Esophagus squamous epithelium (tissue), 5 donors: ENCODE data around the gene MYRFL. TPM values are rescaled to one million over a fixed set of nuclear protein-coding genes. Genes with fewer than 3 reads are reported as not detected.

ENCODE experiments used
- DNase-seq: peaks from one replicate; lab custom pipeline; 2025; lab: John Stamatoyannopoulos, UW
- H3K27ac ChIP-seq, 4 donors: fragments of 200-600 bp; sonication (generic); one replicate each; pipeline ENCODE4 v1.5.1; 2016 to 2019; ENCODE audit warnings: mild to moderate bottlenecking in 1 of 4
- H3K27me3 ChIP-seq, 4 donors: fragments of 200-600 bp; sonication (generic); 1 replicate in 3 of 4; 2 replicates in 1 of 4; pipeline versions ENCODE4 v1.5.1 to v1.6.0; 2017 to 2021; ENCODE audit warnings: antibody characterized with exemption in 1 of 4
- H3K36me3 ChIP-seq, 3 donors: fragments of 200-600 bp; sonication (generic); one replicate each; pipeline ENCODE4 v1.5.1; 2016 to 2019
- H3K4me1 ChIP-seq, 3 donors: fragments of 200-600 bp; sonication (generic); one replicate each; pipeline ENCODE4 v1.5.1; 2017 to 2019
- H3K4me3 ChIP-seq, 4 donors: fragments of 200-600 bp; sonication (generic); 1 replicate in 3 of 4; 2 replicates in 1 of 4; pipeline ENCODE4 v1.5.1; 2016 to 2019; ENCODE audit warnings: mild to moderate bottlenecking in 2 of 4, moderate library complexity in 1 of 4
- H3K9me3 ChIP-seq, 3 donors: fragments of 200-600 bp; sonication (generic); one replicate each; pipeline ENCODE4 v1.5.1; 2016 to 2019
- POLR2A ChIP-seq, 4 donors: fragments of 450-650 bp; IDR thresholded peaks; one replicate each; pipeline ENCODE4 v1.6.1; 2017; ENCODE audit warnings: antibody characterized with exemption in 4 of 4, mild to moderate bottlenecking in 4 of 4, moderate library complexity in 3 of 4
- WGBS, 2 donors: methylation state at CpG; one replicate each; pipeline ENCODE4 v1.1.5; 2018; 5-methylcytosine and 5-hydroxymethylcytosine counted together
- intact Hi-C: fragments of 100-400 bp; cut with DNase I; formaldehyde crosslinking; loops from one replicate; pipeline ENCODE4 v1.15.0; 2022
- total RNA-seq, 4 donors: library from RNA; depleted of rRNA; stranded (reverse); fragments of >200 nt; gene quantifications; one replicate each; pipeline ENCODE4 v1.1.0, GENCODE V29; 2016
- TF ChIP-seq, protein P1 (sequence below), 6 experiments: fragments of 450-650 bp in 4 of 6; fragments of 200-600 bp in 2 of 6; sonication (generic) in 2 of 6; IDR thresholded peaks; one replicate each; pipeline ENCODE4 v1.5.1; 2016 to 2019; ENCODE audit warnings: antibody characterized with exemption in 6 of 6, mild to moderate bottlenecking in 4 of 6, moderate library complexity in 4 of 6
- donor health status: DM: yes; HTN: yes; CAD: no.

MYRFL gene
- total RNA-seq, 4 donors from 2014 or later: not detected

- no peaks in the 10 kb centered on the region for H3K9me3 ChIP-seq
Observed at GRCh38 chr12:69824028-69824427, 999 bp upstream of the MYRFL start.

GRCh38 chr12:69828897-69829296 lies 3.9 kb downstream of the MYRFL start:
- H3K9me3 ChIP-seq: no peaks in the 10 kb centered on the region
- no peak overlapping the region for H3K4me3 ChIP-seq
- no peak overlapping the region for H3K27ac ChIP-seq
- WGBS, 2 donors: 61 to 64% methylated on average over 5 of the region's 5 CpGs
- peaks cover 0 to 7% (median 0%) of the 10 kb centered on the region in 4 donors for H3K27me3 ChIP-seq
- intact Hi-C loops: no loop called here
- H3K4me1 ChIP-seq: no peaks in the 10 kb centered on the region
- no peaks in the 10 kb centered on the region for H3K36me3 ChIP-seq
- TF ChIP-seq, protein P1, sequence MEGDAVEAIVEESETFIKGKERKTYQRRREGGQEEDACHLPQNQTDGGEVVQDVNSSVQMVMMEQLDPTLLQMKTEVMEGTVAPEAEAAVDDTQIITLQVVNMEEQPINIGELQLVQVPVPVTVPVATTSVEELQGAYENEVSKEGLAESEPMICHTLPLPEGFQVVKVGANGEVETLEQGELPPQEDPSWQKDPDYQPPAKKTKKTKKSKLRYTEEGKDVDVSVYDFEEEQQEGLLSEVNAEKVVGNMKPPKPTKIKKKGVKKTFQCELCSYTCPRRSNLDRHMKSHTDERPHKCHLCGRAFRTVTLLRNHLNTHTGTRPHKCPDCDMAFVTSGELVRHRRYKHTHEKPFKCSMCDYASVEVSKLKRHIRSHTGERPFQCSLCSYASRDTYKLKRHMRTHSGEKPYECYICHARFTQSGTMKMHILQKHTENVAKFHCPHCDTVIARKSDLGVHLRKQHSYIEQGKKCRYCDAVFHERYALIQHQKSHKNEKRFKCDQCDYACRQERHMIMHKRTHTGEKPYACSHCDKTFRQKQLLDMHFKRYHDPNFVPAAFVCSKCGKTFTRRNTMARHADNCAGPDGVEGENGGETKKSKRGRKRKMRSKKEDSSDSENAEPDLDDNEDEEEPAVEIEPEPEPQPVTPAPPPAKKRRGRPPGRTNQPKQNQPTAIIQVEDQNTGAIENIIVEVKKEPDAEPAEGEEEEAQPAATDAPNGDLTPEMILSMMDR (IDR thresholded peaks at IDR 0.05): no peak
- TF ChIP-seq POLR2A (IDR thresholded peaks at IDR 0.05): no peak
- DNase-seq: no peak

More at GRCh38 chr12:69824028-69824427, 999 bp upstream of the MYRFL start:
- Histone ChIP-seq H3K4me3 (no peak overlapping the region), H3K4me1 (no peaks in the 10 kb centered on the region), H3K36me3 (no peaks in the 10 kb centered on the region), H3K27me3 (peaks cover 0 to 3% (median 0%) of the 10 kb centered on the region in 4 donors), H3K27ac (no peak overlapping the region)
- TF ChIP-seq, protein P1 (IDR thresholded peaks at IDR 0.05): no peak
- TF ChIP-seq POLR2A (IDR thresholded peaks at IDR 0.05): no peak
- no peak for DNase-seq
- intact Hi-C loops: no loop called here

DNA sequence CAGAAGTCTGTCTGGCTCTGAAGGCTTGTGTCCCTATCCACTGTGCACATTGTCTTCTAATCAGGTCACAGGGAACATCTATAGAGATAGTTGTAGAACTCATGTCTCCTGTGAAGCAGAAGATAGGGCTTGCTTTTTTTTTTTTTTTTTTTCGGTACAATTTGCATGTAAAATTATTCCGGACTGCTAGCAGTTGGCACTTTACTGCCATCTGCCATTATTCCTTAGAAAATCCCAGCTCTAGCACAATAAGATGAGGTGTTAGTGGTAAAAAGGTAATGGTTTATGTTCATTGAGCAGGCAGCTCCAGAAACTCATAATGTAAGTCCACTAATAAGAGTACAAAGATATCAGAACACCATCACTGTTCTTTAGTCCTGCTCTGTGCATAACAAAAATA lies 8.7 kb downstream of the MYRFL start:
- peaks cover 0 to 7% (median 0%) of the 10 kb centered on the region in 4 donors for H3K27me3 ChIP-seq
- intact Hi-C loops: no loop called here
- H3K4me3 ChIP-seq: no peak overlapping the region
- no peaks in the 10 kb centered on the region for H3K9me3 ChIP-seq
- no peaks in the 10 kb centered on the region for H3K36me3 ChIP-seq
- H3K27ac ChIP-seq: no peak overlapping the region
- DNase-seq: no peak
- no peak for TF ChIP-seq POLR2A (IDR thresholded peaks at IDR 0.05)
- TF ChIP-seq, protein P1 (IDR thresholded peaks at IDR 0.05): no peak
- H3K4me1 ChIP-seq: no peaks in the 10 kb centered on the region
- WGBS, 2 donors: 62 to 76% methylated on average over 2 of the region's 2 CpGs

- 67 to 74% methylated on average over 2 of the region's 2 CpGs for WGBS, 2 donors
- H3K36me3 ChIP-seq: no peaks in the 10 kb centered on the region
- no peak overlapping the region for H3K27ac ChIP-seq
- H3K4me3 ChIP-seq: no peak overlapping the region
- no peaks in the 10 kb centered on the region for H3K9me3 ChIP-seq
- DNase-seq: no peak
- peaks cover 0 to 4% (median 0%) of the 10 kb centered on the region in 4 donors for H3K27me3 ChIP-seq
- TF ChIP-seq, protein P1 (IDR thresholded peaks at IDR 0.05): no peak
- TF ChIP-seq POLR2A (IDR thresholded peaks at IDR 0.05): no peak
- H3K4me1 ChIP-seq: no peaks in the 10 kb centered on the region
- intact Hi-C loops: no loop called here
Observed at GRCh38 chr12:69834147-69834546, 9.1 kb downstream of the MYRFL start.

DNA sequence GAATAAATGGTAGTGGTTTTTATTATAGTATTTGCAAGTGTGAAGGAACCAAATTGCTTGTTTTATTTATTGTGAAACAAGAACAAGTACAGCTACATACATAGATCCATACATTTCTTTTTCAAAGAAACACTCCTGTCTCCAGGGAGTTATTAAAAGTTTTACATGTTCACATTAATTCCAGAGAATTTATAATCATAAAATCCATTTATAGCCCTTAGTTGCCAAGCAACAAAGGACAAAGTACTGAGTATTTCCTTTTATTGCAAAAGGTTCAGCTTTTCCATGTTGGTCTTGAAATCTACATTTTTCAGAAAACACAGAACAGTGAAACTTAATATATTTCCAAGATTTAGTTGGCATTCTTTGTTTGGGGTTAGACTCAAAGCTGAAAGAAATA lies 9.5 kb downstream of the MYRFL start:
- no peaks in the 10 kb centered on the region for H3K9me3 ChIP-seq
- no peaks in the 10 kb centered on the region for H3K36me3 ChIP-seq
- H3K27ac ChIP-seq: no peak overlapping the region
- intact Hi-C loops: no loop called here
- H3K27me3 ChIP-seq: no peaks in the 10 kb centered on the region
- H3K4me3 ChIP-seq: no peak overlapping the region
- DNase-seq: no peak
- TF ChIP-seq, protein P1 (IDR thresholded peaks at IDR 0.05): no peak
- TF ChIP-seq POLR2A (IDR thresholded peaks at IDR 0.05): no peak
- no peaks in the 10 kb centered on the region for H3K4me1 ChIP-seq
